NCI-H1048 (cell line): ENCODE data around the gene KRT32.

Source experiments
- DNase-seq: peaks from one replicate; lab custom pipeline; 2025; lab: John Stamatoyannopoulos, UW

KRT32 gene

DNA sequence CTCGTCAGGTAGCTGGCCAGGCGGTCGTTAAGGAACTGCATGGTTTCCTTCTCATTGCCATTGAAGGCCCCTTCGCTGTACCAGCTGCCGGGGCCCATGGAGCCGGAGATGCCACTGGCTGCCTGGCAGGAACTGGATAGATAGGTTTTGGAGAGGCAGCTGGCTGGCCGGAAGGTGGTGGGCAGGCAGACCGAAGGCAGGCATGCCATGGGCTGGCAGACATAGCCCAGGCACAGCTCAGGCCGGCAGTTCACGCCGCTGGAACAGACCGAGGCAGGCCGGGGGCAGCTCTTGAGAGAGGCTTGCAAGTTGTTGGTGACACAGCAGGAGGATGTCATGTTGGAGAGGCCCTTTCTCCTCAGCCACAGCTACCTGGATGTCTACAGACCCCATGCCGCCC, at the start of gene KRT32:
KRT32 (minus strand) TSS at position 399 of the 400 bp plus-strand sequence; CDS start at position 338, 61 bp downstream.
- no peak for DNase-seq

DNA sequence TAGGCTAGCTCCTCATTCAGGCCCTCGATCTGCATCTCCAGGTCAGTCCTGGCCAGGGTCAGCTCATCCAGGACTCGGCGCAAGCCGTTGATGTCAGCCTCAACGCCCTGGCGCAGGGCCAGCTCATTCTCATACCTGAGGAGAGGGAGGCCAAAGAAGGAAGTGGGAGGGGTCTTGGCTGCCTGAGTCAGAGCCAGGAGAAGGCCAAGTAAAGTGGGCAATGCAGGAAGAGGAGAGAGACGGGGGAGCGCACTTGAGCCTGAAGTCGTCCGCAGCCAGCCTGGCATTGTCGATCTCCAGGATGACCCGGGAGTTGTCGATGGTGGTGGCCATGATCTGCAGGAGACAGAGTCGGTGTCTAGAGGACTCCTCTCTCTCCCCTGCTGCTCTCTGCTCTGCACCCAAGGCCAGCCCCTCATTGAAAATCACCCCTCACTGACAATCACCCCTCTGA, 49.7 kb upstream of the KRT32 start:
- no peak for DNase-seq

DNA sequence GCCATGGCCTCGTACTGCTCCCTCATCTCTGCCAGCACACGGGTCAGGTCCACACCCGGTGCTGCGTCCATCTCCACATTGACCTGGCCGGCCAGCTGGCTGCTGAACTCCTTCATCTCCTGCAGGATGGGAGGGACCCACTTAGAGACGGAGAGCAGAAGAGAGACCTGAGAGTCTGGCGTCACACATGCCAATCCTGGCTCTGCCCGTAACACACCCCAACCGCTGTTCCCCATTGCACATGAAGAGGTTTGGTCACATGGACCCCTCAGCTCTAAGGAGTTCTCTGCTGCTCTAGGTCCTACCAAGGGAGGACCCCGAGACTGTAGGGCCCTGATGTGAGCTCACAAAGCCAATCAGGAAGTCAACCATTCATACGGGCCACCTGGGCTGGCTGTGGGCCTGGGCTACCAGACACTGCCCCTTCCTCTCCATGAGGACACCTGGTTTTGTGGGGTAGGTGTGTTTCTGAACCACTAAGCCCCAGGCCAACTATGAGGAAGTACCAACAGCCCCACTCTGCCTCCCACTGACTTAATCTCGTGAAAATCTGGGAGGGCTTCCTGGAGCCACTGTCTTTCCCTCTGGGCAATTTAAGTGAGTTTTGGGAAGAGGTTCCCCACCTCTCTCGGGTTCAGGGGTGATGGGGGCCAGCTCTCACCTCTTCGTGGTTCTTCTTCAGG, 49.1 kb upstream of the KRT32 start:
- no peak for DNase-seq

DNA sequence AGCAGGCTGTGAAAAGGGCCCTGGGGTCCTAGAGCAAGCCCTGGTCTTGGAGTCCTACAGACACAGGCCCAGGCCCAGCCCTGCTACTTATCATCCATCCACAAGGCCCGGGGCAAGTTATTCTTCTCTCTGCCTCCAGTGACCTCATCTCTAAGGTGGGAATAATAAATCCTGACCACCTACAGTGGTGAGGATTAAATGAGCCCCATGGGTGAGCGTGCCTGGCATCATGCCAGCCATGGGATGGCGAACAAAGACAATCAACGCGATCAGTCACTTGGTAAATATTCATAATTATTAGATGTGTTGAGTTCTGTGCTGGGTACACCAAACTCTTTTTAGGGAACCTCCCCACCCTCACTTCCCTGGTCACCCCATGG, 46.0 kb upstream of the KRT32 start:
- DNase-seq = no peak

DNA sequence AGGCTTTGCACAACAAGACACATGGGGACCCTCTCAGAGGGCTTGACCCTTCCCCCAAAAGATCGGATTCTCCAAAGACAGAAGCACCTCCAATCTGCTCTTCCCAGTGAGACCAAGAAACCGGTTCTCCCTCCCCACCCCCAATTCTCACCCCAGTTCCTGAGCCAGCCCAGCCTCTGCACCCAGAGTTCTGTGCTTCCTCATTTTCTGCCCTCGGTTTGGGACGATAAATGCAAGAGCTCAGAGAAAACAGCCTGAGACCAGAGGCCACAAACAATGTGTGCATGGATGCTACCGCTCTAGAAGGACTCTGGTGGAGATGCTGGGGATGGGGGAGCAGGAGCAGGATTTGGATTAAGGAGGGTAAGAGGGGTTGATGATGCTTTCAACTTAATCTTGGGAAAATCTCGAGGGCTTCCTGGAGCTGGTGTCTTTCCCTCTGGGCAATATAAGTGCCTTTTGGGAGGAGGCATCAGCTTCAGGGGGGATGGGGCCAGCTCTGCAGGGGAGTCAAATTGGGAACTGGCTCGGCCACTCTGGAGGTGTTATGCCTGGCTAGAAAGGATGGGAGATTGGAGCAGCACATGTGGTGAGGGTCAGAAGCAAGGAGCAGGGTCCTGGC, 45.5 kb upstream of the KRT32 start:
- DNase-seq = no peak

DNA sequence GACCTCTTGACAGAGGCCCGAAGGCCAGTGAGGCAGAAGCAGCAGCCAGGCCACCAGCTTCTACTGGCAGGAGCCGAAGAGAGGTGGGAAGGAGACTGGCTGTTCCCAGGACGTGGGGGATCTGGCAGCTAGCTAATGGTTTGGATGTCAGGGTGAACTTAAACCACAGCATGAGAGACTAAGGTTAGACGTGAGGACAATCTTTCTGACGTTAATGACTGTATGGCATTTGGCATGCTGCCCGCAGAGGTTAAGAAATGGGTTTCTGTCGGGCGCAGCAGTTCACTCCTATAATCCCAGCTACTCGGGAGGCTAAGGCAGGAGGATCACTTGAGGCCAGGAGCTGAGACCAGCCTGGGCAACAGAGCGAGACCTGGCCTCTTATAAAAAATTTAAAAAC, 44.5 kb upstream of the KRT32 start:
- no peak for DNase-seq

DNA sequence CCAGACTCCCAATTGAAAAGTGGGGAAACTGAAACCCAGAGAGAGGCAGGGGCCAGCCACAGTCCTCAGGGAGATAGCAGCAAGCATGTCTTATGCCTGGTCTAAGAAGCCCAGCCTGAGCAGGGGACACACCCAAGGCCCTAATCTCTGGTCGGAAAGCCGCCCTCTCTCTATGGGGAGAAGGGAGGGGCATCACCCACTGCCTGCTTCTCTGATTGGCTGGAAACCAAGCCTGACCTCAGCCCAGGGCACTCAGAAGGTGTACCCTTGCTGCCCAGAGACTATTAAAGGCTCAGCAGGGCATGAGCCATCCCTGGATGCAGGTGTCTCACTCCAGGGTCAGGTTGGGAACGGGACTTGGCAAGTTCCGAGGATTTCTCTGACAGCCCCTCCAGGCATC, 43.9 kb upstream of the KRT32 start:
- no peak for DNase-seq

DNA sequence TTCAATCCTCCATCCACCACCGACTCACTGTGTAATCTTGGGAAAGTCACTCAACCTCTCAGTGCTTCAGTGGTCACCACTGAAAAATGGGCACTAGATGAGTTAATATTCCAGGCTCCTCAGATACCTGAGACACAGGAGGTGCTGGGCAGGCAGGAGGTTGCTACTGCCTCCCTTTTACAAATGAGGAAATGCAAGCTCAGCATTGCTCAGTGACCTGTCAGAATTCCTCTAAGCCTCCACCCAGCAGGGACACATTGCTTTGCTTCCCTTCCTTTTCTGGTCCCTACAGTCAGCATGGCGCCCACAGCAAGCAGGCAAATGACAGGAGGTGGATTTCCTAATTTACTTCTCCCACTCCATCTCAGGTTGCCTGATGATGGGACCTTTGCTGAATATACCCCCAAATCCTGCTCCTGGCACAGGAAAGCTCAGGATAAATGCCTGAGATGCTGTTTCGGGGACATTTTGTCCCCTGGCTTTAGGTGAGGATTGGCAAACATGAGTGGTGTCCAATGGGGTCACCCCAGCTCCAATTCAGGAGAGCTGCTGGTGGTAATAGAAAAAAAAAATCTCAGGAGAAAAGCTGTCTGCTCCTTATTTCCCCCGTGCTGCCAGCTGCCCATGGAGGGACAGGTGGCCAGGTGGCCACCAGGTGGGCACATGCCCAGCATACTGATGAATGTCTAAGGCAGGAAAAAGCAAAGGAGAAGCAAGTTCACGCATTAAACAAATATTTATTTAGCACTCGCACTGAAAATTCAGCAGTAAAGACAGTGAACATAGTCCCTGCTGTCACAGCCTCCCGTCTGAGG, 43.3 kb upstream of the KRT32 start:
- DNase-seq = no peak

DNA sequence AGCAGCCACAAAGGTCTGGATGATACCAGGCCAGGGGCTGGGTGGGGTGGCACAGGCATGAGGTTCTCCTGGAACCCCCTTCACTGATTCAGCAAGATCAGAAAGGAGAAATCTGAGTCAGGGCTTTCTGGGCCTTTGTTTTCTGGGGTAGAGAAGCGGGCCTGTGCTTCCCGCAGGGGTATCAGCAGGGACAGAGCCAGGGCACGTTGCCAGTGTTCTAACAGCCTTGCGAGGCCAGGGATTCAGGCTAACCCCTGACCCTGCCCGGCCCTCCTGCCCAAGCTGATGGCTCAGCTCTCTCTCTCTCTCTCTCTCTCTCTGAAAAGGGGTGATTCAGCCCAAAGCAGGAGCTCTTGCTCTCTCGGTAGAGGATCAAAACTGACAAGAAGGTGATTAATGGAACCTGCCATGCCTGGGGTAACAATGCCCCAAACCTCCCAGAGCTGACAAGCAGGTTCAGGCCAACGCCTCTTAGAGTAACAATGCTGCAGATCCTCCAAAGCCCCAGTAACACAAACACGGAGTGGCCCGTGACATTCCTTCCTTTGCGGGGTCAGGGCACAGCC, 40.2 kb upstream of the KRT32 start:
- DNase-seq = no peak

DNA sequence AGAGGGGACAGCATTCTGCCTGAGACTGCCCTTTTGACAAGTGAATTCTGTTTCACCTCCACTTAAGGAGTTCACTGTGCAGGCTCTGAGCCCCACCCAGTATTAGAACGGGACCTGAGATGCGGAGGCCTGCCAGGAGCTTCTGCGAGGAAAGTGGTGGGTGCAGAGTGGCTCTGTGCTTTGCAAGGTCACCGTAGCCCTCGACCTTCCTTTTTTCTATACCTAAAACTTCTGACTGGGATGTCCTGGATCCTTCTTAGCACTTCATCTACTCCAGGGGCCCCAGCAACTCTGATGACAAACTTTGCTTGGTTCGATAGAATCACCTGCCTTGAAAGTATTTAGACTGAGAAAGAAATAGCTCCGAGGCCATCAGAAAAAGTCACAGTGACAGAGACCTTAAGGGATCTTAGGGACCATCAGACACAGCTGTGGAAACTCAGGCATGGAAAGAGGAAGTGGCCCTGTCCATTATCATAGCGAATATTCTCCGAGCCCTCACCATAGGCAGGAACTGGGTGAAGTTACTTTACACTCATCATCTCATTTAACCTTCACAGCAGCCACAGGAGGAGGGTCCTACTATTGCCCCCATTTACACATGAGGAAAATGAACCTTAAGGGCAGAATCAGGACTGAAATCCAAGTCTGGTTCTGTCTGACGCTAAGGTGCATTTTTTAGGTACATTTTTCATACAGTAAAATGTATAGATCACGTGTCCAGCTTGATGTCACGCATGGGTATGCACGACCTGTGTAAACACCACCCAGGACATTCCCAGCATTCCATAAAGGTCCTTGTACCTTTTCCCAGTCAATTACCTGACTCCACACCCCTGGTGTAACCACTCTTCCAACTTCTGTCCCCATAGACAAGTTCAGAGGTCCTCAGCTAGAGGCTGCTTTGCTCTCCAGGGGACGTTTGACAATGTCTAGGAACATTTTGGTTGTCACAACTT, 38.9 kb upstream of the KRT32 start:
- DNase-seq = no peak

DNA sequence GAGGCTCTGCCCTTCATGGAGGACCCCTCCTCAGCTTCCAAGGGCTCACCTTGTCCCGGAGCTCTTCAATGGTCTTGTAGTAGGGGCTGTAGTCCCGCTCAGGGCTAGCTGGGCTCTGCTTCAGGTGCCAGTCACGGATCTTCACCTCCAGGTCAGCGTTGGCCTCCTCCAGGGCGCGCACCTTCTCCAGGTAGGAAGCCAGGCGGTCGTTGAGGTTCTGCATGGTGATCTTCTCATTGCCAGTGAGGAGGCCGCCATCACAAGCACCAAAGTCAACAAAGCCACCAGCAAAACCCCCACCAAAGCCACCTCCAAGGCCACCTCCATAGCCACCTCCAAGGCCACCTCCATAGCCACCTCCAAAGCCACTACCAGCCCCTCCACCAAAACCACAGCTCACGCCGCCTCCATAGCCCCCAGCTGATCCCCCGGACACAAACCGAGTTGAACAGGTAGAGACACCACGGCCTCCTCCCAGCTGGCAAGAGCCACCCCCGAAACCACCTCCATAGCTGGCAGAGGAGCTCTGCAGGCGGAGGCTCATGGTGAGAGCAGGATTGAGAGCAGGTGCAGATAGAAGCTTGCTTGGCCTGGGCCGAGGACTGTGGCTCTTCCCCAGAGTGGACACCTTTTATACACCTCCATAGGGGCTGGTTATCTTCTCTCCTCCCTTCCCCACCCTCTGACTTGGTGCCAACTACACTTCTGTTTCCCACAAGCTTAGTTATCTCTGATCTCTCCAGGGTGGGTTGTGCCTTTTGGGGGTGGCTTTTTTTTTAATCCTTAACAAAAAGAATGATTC, 38.0 kb upstream of the KRT32 start, which contains the start of gene KRT13:
KRT13 (minus strand) TSS at position 606 of the 802 bp plus-strand sequence; CDS start at position 544, 62 bp downstream.
- no peak for DNase-seq

DNA sequence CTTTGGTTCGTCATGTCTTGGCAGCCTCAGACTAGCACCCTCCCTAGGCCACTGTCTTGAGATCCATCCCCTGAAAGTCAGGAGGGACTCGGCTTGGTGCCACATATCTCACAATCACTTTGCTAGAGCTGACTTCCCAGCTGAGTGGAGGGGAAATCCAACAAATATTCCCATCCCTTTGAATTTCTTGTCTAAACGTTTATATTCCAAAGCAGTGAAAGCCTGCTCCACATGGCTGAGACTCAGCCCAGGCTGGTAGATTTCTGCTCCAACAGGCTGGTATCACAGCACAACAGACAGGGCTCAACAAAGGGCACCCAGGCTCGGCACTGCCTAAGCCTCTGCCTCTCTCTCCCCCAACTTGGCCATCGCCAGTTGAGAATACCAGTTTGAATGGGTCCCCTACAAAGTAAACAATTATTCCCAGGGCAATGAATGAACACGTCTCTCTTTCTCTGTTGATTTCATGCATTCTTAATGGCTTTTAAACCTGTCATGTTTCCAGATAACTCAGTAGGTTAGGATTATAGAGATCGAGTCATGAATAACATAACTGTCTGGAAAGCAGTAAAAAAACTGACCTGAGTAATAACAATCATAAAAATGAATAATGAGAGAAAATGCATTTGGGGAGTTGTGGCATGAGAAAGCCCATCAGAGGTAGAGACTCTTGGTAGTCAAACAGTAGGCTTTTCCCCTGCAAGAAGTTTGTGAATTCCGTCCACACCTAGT, 37.2 kb upstream of the KRT32 start:
- no peak for DNase-seq

DNA sequence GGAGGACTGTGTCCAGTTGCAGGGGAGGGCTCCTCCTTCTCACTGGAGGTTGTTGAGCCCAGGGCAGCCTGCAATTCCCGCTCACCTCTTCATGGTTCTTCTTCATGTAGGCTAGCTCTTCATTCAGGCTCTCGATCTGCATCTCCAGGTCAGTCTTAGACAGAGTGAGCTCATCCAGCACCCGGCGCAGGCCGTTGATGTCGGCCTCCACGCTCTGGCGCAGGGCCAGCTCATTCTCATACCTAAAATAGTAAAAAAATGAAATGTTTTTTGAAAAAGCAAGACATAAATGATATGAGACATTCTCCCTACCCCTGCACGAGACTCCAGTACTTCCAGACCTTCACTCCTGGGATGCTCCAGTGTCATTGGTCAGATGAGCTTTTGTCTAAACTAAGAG, 36.0 kb upstream of the KRT32 start:
- DNase-seq = no peak

DNA sequence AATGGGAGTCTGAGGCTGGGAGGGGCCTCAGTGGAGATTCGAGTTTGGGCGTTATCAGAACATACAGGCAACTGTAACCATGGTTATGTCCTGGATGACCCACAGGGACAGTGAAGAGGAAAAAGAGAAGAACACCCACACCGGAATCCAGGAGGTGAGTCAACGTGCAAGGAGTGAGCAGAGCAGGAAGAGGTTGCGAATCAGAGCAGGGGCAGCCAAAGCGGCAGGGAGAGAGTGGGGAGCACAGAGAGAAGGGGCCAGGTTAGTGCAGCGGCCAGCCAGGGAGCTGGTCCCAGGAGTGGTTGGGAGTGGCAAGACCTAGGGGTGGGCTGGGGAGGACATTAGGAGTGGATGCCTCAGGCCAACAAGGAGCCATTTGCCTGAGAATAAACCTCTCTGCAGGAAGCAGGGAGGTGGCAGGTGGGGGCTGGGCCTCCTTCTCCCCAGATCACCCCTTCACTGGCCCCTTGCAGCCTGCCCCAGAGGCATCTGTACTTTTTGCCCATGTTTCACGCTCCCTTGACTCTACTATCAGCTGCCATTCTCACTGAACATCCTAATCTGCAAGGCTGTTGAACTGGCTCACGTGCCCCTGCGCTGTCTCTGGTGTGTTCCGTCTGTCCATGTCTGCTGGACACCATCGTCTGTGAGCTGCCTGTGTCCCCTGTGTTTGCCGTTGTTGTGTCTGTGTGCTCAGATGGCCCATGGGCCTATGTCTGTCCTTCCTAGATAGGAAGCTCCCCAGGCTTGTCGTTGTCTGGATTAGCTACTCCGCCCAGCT, 33.1 kb upstream of the KRT32 start:
- no peak for DNase-seq

DNA sequence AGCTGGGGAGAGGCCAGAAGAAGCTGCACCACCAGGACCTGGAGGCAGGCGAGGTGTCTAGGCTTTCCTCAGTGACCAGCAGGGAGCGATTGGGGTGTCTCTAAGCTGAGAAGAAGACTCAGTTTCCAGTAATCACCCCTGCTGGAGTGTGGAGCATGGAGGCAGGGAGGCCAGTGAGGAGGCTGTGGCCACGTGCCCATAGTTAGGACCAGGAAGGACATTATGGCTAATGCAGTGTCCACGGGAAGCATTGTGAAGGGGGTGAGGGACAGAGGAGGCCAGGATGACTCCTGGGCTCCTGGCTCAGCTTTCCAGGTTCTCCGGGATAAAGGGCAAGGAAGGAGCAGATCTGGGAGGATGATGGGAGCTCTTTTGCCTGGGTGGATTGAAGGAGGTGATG, 32.5 kb upstream of the KRT32 start:
- no peak for DNase-seq

DNA sequence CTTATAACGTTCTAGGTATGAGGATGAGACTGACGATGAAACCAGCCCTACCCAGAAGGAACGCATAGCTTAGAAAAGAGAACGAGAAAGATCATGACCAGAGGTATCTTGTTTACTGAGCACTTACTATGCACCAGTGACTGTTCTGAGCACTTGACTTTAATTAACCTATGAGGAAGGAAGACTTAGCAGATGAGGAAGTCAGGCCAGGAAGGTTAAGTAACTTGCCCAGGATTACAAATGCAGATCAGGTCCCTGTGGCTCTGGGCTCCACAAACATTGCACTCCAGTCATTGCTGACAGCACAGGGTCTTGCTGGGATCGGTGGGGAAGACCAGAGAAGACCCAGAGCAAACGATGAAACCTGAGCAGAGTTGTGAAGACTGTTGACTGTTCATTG, 31.1 kb upstream of the KRT32 start:
- no peak for DNase-seq

DNA sequence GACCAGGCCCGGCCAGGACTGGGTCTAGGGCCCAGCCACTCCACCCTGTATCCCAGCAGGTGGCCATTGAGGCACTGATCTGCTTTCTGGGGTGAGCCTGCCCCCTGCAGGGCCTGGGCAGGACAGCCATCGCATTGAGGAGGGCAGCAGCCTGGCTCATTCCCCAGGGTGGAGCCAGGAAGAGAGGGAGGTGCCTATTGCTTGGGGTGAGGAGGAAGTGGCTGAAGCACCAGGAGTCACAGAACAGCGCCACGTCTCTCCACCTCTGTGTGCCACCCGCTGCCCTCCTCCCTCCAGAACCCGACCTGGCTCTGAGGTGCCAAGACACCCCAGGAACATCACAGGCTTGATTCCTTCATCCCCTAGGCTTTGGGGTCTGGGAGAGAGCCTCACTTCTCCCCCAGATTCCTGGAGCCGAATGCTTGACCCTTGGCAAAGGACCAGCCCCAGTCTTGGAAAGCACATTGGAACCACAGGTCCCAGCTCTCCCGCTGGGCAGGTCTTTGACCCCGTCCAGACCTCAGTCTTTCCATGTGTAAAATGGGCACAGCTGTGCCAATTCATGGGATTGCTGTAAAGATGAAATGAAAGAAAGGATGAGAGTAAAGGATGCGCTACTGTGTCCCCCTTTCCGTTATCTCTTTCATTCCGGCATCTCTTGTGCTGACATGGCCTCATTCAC, 29.8 kb upstream of the KRT32 start:
- DNase-seq = peak; percentile 51

DNA sequence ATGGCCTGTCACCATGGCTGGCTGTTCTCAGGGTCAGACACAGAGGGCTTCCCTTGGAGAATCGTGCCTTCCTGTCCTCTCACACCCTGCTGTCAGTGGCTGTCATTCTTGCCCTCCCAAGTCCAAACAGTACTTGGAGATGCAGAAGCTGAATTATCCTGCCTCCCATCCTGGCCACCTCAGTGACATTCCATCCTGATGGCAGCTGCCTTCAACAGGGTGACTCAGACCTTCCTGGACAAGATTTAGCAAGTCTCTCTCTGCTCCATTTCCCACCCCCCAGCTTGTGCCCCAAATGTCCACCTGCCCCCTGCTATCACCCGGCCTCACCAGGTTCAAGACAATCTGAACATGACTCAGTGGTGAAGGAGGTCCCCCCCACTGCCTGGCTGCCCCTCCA, 27.3 kb upstream of the KRT32 start:
- no peak for DNase-seq

DNA sequence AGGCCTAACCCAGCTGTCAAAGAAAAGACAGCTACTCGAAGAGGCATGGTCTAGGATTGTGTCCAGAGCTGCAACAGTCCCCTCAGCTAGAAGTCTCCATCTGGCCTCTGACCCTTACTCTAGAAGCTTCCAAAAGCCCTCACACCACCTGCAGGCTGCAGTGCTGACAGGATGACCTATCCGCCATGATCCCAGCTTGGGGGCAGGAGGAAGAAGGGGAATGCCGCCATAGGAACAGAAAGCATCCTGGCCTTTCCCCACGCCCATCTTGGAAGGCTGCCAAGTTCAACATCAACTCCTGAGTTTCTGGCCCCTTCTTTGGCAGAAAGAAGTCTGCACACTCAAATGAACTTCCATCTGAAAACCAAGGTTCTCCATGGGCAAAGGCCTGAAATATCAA, 25.6 kb upstream of the KRT32 start:
- no peak for DNase-seq
